Measurements from ENCODE around the gene IGF2BP1. TPM values are rescaled to one million over a fixed set of nuclear protein-coding genes. Genes with fewer than 3 reads are reported as not detected.
"Not testable (repeated sequence)": the region's sequence is repeated elsewhere in the genome, so short reads cannot be mapped to it uniquely, and the experiment has no call there.

IGF2BP1 gene
- total RNA-seq, 1 experiment from 2014 or later = not detected

DNA sequence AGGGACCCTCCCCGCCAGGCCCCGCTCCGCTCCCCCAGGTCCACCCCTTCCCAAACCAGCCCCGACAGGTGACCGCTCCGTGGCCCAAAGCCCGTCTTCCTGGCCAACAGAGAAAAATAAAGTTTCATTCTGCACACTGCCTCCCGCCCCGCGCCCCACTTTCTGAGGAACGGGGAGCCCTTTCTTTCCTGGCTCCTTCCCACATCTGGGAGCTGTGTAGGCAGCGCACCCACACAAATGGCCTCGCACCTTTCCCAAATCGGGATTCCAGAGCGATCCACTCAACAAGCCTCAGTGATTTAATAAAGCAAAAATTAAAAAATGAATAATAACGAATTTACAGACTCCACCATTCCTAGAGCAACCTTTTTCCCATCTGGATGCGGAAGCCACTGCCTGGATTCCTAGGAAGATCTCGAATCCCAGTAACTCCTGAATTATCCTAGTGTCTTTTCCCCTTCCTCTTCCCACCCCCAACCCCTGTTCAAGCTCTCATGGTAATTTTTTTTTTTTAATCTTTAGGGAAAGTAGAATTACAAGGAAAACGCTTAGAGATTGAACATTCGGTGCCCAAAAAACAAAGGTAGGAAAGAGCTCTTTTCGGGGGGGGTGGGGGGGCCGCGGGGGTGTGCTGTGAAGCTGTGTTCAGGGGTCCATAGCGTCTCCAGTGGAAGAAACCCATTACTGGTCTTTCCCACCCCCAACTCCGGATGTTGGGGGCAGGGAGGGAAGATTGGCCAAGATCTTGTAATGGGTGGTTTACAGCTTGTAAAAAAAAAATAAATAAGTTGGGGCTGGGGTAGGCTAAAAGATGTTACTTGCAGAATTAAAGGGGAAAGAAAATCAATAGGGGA is 1.6 kb downstream of the IGF2BP1 start:
- no peaks in the 10 kb centered on the region for H3K36me3 ChIP-seq (ENCODE audit: insufficient read depth, low read length)
- no peak for DNase-seq
- H3K27me3 ChIP-seq (ENCODE audit: low read length) = no peaks in the 10 kb centered on the region
- H3K4me2 ChIP-seq (ENCODE audit: low read depth, low read length, poor library complexity, severe bottlenecking) = no peak overlapping the region
- H3K4me1 ChIP-seq (ENCODE audit: low read length) = no peaks in the 10 kb centered on the region
- H2AFZ ChIP-seq (ENCODE audit: low read length) = no peak overlapping the region
- H4K20me1 ChIP-seq (ENCODE audit: insufficient read depth, low read depth, low read length) = no peaks in the 10 kb centered on the region
- H3K9me3 ChIP-seq (ENCODE audit: low read length) = no peaks in the 10 kb centered on the region
- no peaks in the 10 kb centered on the region for H3K79me2 ChIP-seq (ENCODE audit: low read length)
- H3K27ac ChIP-seq (ENCODE audit: low read length) = no peak overlapping the region
- no peaks in the 10 kb centered on the region for H3K9me2 ChIP-seq (replicated peaks; ENCODE audit: insufficient read depth, low read length)
- no peak overlapping the region for H3K9ac ChIP-seq (ENCODE audit: low read length)
- H3K4me3 ChIP-seq (ENCODE audit: low read length) = no peak overlapping the region

DNA sequence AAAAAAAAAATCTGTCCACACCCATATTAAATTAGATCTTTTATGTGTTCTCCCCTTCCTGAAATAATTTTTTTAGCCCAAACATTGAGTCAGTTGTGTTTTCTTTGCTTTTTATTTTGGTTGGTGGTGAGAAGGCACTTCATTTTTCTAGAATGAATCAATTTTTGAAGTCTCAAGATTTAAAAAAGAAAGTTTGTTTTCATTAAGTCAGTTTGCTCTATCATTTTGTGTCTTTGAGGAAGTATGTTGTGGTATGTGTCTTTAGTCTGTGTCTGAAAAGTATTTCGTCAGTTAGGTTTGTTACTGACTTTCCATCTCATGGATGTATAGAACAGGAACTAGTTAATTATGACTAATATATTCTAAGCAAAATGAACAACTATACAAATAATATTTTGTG is 3.8 kb downstream of the IGF2BP1 start:
- DNase-seq = no peak
- no peaks in the 10 kb centered on the region for H3K9me3 ChIP-seq (ENCODE audit: low read length)
- no peak overlapping the region for H3K27ac ChIP-seq (ENCODE audit: low read length)
- H3K27me3 ChIP-seq (ENCODE audit: low read length) = no peaks in the 10 kb centered on the region
- H3K9me2 ChIP-seq (replicated peaks; ENCODE audit: insufficient read depth, low read length) = no peaks in the 10 kb centered on the region
- H3K4me3 ChIP-seq (ENCODE audit: low read length) = no peak overlapping the region
- H4K20me1 ChIP-seq (ENCODE audit: insufficient read depth, low read depth, low read length) = no peaks in the 10 kb centered on the region
- no peaks in the 10 kb centered on the region for H3K36me3 ChIP-seq (ENCODE audit: insufficient read depth, low read length)
- H3K4me1 ChIP-seq (ENCODE audit: low read length) = no peaks in the 10 kb centered on the region
- no peak overlapping the region for H3K4me2 ChIP-seq (ENCODE audit: low read depth, low read length, poor library complexity, severe bottlenecking)
- no peak overlapping the region for H2AFZ ChIP-seq (ENCODE audit: low read length)
- H3K79me2 ChIP-seq (ENCODE audit: low read length) = no peaks in the 10 kb centered on the region
- H3K9ac ChIP-seq (ENCODE audit: low read length) = no peak overlapping the region

- Histone ChIP-seq H3K4me2 (ENCODE audit: low read depth, low read length, poor library complexity, severe bottlenecking) (no peak overlapping the region), H3K27me3 (ENCODE audit: low read length) (no peaks in the 10 kb centered on the region), H3K9ac (ENCODE audit: low read length) (no peak overlapping the region), H3K4me3 (ENCODE audit: low read length) (no peak overlapping the region), H3K36me3 (ENCODE audit: insufficient read depth, low read length) (no peaks in the 10 kb centered on the region), H3K4me1 (ENCODE audit: low read length) (no peaks in the 10 kb centered on the region), H2AFZ (ENCODE audit: low read length) (no peak overlapping the region), H4K20me1 (ENCODE audit: insufficient read depth, low read depth, low read length) (no peaks in the 10 kb centered on the region), H3K9me3 (ENCODE audit: low read length) (no peaks in the 10 kb centered on the region), H3K9me2 (replicated peaks; ENCODE audit: insufficient read depth, low read length) (no peaks in the 10 kb centered on the region), H3K27ac (ENCODE audit: low read length) (no peak overlapping the region), H3K79me2 (ENCODE audit: low read length) (no peaks in the 10 kb centered on the region)
- no peak for DNase-seq
These were observed 4.5 kb downstream of the IGF2BP1 start for GRCh38 chr17:49001671-49002070.

- DNase-seq = no peak
- H3K9me3 ChIP-seq (ENCODE audit: low read length) = no peaks in the 10 kb centered on the region
- no peaks in the 10 kb centered on the region for H3K4me1 ChIP-seq (ENCODE audit: low read length)
- H4K20me1 ChIP-seq (ENCODE audit: insufficient read depth, low read depth, low read length) = no peaks in the 10 kb centered on the region
- no peak overlapping the region for H2AFZ ChIP-seq (ENCODE audit: low read length)
- H3K4me3 ChIP-seq (ENCODE audit: low read length) = no peak overlapping the region
- H3K9ac ChIP-seq (ENCODE audit: low read length) = no peak overlapping the region
- H3K9me2 ChIP-seq (replicated peaks; ENCODE audit: insufficient read depth, low read length) = no peaks in the 10 kb centered on the region
- no peaks in the 10 kb centered on the region for H3K36me3 ChIP-seq (ENCODE audit: insufficient read depth, low read length)
- no peak overlapping the region for H3K27ac ChIP-seq (ENCODE audit: low read length)
- no peaks in the 10 kb centered on the region for H3K79me2 ChIP-seq (ENCODE audit: low read length)
- H3K27me3 ChIP-seq (ENCODE audit: low read length) = no peaks in the 10 kb centered on the region
- no peak overlapping the region for H3K4me2 ChIP-seq (ENCODE audit: low read depth, low read length, poor library complexity, severe bottlenecking)
These were observed 5.1 kb downstream of the IGF2BP1 start for GRCh38 chr17:49002331-49002730.

DNA sequence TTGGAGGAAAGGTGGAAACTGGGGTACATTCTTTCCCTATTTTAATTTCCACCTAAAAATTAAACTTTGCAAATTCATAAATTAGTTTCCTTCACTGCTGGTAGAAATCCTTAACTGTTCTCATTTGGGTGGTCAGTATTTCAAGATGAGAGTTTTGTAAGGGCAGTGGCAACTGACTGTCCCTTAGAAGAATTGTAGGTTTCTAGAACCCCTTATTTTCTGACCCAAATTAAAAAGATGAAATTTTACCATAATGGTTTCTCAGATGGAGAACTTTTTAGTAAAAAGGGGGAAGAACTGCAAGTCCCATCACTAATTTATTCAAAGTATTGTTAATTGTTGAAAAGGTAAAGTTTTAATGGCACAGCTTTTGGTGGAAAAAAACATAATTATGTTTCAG is 5.6 kb downstream of the IGF2BP1 start:
- Histone ChIP-seq H3K4me3 (ENCODE audit: low read length) (no peak overlapping the region), H3K9me2 (replicated peaks; ENCODE audit: insufficient read depth, low read length) (no peaks in the 10 kb centered on the region), H2AFZ (ENCODE audit: low read length) (no peak overlapping the region), H3K36me3 (ENCODE audit: insufficient read depth, low read length) (no peaks in the 10 kb centered on the region), H4K20me1 (ENCODE audit: insufficient read depth, low read depth, low read length) (no peaks in the 10 kb centered on the region), H3K27ac (ENCODE audit: low read length) (no peak overlapping the region), H3K4me2 (ENCODE audit: low read depth, low read length, poor library complexity, severe bottlenecking) (no peak overlapping the region), H3K27me3 (ENCODE audit: low read length) (no peaks in the 10 kb centered on the region), H3K79me2 (ENCODE audit: low read length) (no peaks in the 10 kb centered on the region), H3K9ac (ENCODE audit: low read length) (no peak overlapping the region), H3K9me3 (ENCODE audit: low read length) (no peaks in the 10 kb centered on the region), H3K4me1 (ENCODE audit: low read length) (no peaks in the 10 kb centered on the region)
- DNase-seq = no peak

GRCh38 chr17:49003557-49004511 is 6.6 kb downstream of the IGF2BP1 start:
- Histone ChIP-seq H3K27me3 (ENCODE audit: low read length) (no peaks in the 10 kb centered on the region), H3K4me1 (ENCODE audit: low read length) (peaks cover 6% of the 10 kb centered on the region; the same call in 1 of the 2 replicates), H3K79me2 (ENCODE audit: low read length) (no peaks in the 10 kb centered on the region), H3K36me3 (ENCODE audit: insufficient read depth, low read length) (no peaks in the 10 kb centered on the region), H2AFZ (ENCODE audit: low read length) (no peak overlapping the region), H3K27ac (ENCODE audit: low read length) (no peak overlapping the region), H3K9me2 (replicated peaks; ENCODE audit: insufficient read depth, low read length) (no peaks in the 10 kb centered on the region), H3K4me3 (ENCODE audit: low read length) (no peak overlapping the region), H3K9ac (ENCODE audit: low read length) (no peak overlapping the region), H3K4me2 (ENCODE audit: low read depth, low read length, poor library complexity, severe bottlenecking) (no peak overlapping the region), H4K20me1 (ENCODE audit: insufficient read depth, low read depth, low read length) (no peaks in the 10 kb centered on the region), H3K9me3 (ENCODE audit: low read length) (no peaks in the 10 kb centered on the region)
- DNase-seq = no peak

GRCh38 chr17:49005140-49005539 is 8.0 kb downstream of the IGF2BP1 start:
- H3K27ac ChIP-seq (ENCODE audit: low read length) = no peak overlapping the region
- no peaks in the 10 kb centered on the region for H4K20me1 ChIP-seq (ENCODE audit: insufficient read depth, low read depth, low read length)
- H3K9me2 ChIP-seq (replicated peaks; ENCODE audit: insufficient read depth, low read length) = no peaks in the 10 kb centered on the region
- no peak overlapping the region for H3K9ac ChIP-seq (ENCODE audit: low read length)
- no peaks in the 10 kb centered on the region for H3K36me3 ChIP-seq (ENCODE audit: insufficient read depth, low read length)
- no peaks in the 10 kb centered on the region for H3K27me3 ChIP-seq (ENCODE audit: low read length)
- no peak overlapping the region for H2AFZ ChIP-seq (ENCODE audit: low read length)
- no peak overlapping the region for H3K4me2 ChIP-seq (ENCODE audit: low read depth, low read length, poor library complexity, severe bottlenecking)
- H3K4me3 ChIP-seq (ENCODE audit: low read length) = no peak overlapping the region
- no peaks in the 10 kb centered on the region for H3K9me3 ChIP-seq (ENCODE audit: low read length)
- H3K4me1 ChIP-seq (ENCODE audit: low read length) = peaks cover 6% of the 10 kb centered on the region; the same call in 1 of the 2 replicates
- H3K79me2 ChIP-seq (ENCODE audit: low read length) = no peaks in the 10 kb centered on the region
- no peak for DNase-seq

DNA sequence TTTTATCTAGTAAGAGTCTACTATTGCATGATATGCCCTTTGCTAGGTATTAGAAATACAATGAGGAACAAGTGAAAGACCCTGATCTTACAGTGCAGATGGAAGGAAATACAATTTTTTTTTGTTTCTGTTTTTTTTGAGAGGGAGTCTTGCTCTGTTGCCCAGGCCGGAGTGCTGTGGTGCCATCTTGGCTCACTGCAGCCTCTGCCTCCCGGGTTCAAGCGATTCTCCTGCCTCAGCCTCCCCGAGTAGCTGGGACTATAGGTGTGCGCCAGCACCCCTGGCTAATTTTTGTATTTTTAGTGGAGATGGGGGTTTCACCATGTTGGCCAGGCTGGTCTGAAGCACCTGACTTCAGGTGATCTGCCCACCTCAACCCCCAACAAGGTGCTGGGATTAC is 11.7 kb downstream of the IGF2BP1 start:
- H3K9me2 ChIP-seq (replicated peaks; ENCODE audit: insufficient read depth, low read length); H3K27me3 ChIP-seq (ENCODE audit: low read length); H3K4me3 ChIP-seq (ENCODE audit: low read length); H3K36me3 ChIP-seq (ENCODE audit: insufficient read depth, low read length); H3K27ac ChIP-seq (ENCODE audit: low read length); H3K9me3 ChIP-seq (ENCODE audit: low read length); H2AFZ ChIP-seq (ENCODE audit: low read length); H3K9ac ChIP-seq (ENCODE audit: low read length); H3K4me1 ChIP-seq (ENCODE audit: low read length); H4K20me1 ChIP-seq (ENCODE audit: insufficient read depth, low read depth, low read length); H3K79me2 ChIP-seq (ENCODE audit: low read length); DNase-seq; H3K4me2 ChIP-seq (ENCODE audit: low read depth, low read length, poor library complexity, severe bottlenecking): not testable (repeated sequence)

Data from Karpas-422 (cell line).